Caco-2 (cell line): Measurements from ENCODE around the gene PLEK. TPM values are rescaled to one million over a fixed set of nuclear protein-coding genes. Genes with fewer than 3 reads are reported as not detected.

Experiments
- BruUV-seq: library from RNA; stranded (reverse); fragments of 400-500 nt; replicated peaks from 2 replicates; lab custom pipeline; 2021; lab: Mats Ljungman, UMichigan
- CTCF ChIA-PET: fragments of 300-600 bp; sonication (Branson Sonifier 250); formaldehyde crosslinking; loops from one replicate; lab custom pipeline; 2022; ENCODE audit warnings: antibody characterized with exemption; lab: Charles Lee
- POLR2A ChIA-PET: fragments of 300-600 bp; sonication (Branson Sonifier 250); formaldehyde crosslinking; loops from one replicate; lab custom pipeline; 2022; ENCODE audit warnings: antibody characterized with exemption; lab: Charles Lee
- DNase-seq, 2 experiments: peaks; one replicate each; pipeline versions ENCODE4 v3.0.0 to v3.0.0-alpha.2; 2020 to 2022
- H3K27me3 ChIP-seq: replicated peaks from 2 replicates; pipeline ENCODE4 v1.6.0; 2011; ENCODE audit warnings: low read length; ENCODE audit not compliant: control insufficient read depth, insufficient read depth
- H3K36me3 ChIP-seq: 2 replicates; pipeline ENCODE4 v1.5.1; 2011; ENCODE audit warnings: low read length; ENCODE audit not compliant: control insufficient read depth, insufficient read depth
- H3K4me1 ChIP-seq: fragments of 250-450 bp; sonication (Bioruptor Pico); 2 replicates; pipeline ENCODE4 v1.5.1; 2020; ENCODE audit warnings: mild to moderate bottlenecking
- H3K4me3 ChIP-seq: 2 replicates; pipeline ENCODE4 v1.5.1; 2011; ENCODE audit warnings: low read depth, mild to moderate bottlenecking, control low read depth, low read length
- H3K9me3 ChIP-seq: fragments of 250-450 bp; sonication (Bioruptor Pico); 2 replicates; pipeline ENCODE4 v1.5.1; 2020; ENCODE audit warnings: mild to moderate bottlenecking, moderate library complexity
- H3K27ac Mint-ChIP-seq: one replicate; pipeline ENCODE4 v1.8.0; 2022; ENCODE audit warnings: mixed read lengths; ENCODE audit not compliant: unreplicated experiment
- H3K27me3 Mint-ChIP-seq: one replicate; pipeline ENCODE4 v1.8.0; 2022; ENCODE audit warnings: mixed read lengths; ENCODE audit not compliant: insufficient read depth, unreplicated experiment
- H3K36me3 Mint-ChIP-seq: one replicate; pipeline ENCODE4 v1.8.0; 2022; ENCODE audit warnings: mild to moderate bottlenecking, mixed read lengths; ENCODE audit not compliant: insufficient read depth, unreplicated experiment
- H3K4me1 Mint-ChIP-seq: one replicate; pipeline ENCODE4 v1.8.0; 2022; ENCODE audit warnings: low read depth, mixed read lengths; ENCODE audit not compliant: unreplicated experiment
- H3K4me3 Mint-ChIP-seq: one replicate; pipeline ENCODE4 v1.8.0; 2022; ENCODE audit warnings: mild to moderate bottlenecking, moderate library complexity, mixed read lengths; ENCODE audit not compliant: unreplicated experiment
- H3K9me3 Mint-ChIP-seq: one replicate; pipeline ENCODE4 v1.8.0; 2022; ENCODE audit warnings: mixed read lengths; ENCODE audit not compliant: unreplicated experiment
- intact Hi-C: fragments of 100-400 bp; cut with micrococcal nuclease; formaldehyde crosslinking; loops from one replicate; pipeline ENCODE4 v1.10.0; 2022; ENCODE audit not compliant: unreplicated experiment
- total RNA-seq: library from RNA; stranded (reverse); gene quantifications from 2 replicates; pipeline ENCODE4 v1.2.3, GENCODE V29; 2022
- TF ChIP-seq, protein P1 (sequence below), 2 experiments: fragments of 200-600 bp in 1 of 2; IDR thresholded peaks; 1 replicate in 1 of 2; 2 replicates in 1 of 2; pipeline versions ENCODE4 v1.5.1 to v1.8.0; 2011 to 2022; ENCODE audit warnings: antibody characterized with exemption in 1 of 2, control low read depth in 1 of 2, inconsistent platforms in 1 of 2, low read depth in 1 of 2, low read length in 1 of 2, mild to moderate bottlenecking in 1 of 2, moderate library complexity in 1 of 2; ENCODE audit not compliant: insufficient read depth in 1 of 2, severe bottlenecking in 1 of 2, unreplicated experiment in 1 of 2

The PLEK gene
- total RNA-seq, 1 experiment from 2014 or later: not detected

DNA sequence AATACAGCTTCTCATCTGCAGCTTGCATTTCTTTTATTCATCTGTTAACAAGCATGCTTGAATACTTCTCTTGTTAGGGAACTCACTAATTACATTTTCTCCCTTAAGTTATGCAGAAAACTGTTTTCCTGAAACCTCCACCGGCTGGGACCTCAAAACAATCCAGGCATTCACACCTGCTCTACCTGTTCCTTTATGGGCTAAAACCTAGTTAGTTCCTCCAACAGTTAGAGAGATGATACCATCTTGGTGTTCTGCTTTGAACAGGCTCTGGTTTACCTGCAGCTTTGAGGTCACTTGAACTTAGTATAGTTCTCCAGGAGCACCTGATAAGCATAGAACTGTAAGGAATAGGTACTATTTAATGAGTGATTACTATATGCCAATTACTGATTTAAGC, 6.1 kb downstream of the PLEK start:
- POLR2A ChIA-PET: no interaction called here
- H3K4me3 ChIP-seq: no peak overlapping the region
- intact Hi-C loops: no loop called here
- no peak overlapping the region for H3K27ac Mint-ChIP-seq
- H3K9me3 ChIP-seq: 0 out of 2 replicates have a peak, but pooled peaks cover 3% of the 10 kb centered on the region
- peaks cover 6% of the 10 kb centered on the region for H3K27me3 Mint-ChIP-seq
- DNase-seq: no peak
- BruUV-seq: no TSS peak
- H3K4me1 Mint-ChIP-seq: no peaks in the 10 kb centered on the region
- H3K27me3 ChIP-seq: peaks cover 1% of the 10 kb centered on the region; the same call in 1 of the 2 replicates
- no peak overlapping the region for H3K4me3 Mint-ChIP-seq
- no peaks in the 10 kb centered on the region for H3K36me3 ChIP-seq
- TF ChIP-seq, protein P1, sequence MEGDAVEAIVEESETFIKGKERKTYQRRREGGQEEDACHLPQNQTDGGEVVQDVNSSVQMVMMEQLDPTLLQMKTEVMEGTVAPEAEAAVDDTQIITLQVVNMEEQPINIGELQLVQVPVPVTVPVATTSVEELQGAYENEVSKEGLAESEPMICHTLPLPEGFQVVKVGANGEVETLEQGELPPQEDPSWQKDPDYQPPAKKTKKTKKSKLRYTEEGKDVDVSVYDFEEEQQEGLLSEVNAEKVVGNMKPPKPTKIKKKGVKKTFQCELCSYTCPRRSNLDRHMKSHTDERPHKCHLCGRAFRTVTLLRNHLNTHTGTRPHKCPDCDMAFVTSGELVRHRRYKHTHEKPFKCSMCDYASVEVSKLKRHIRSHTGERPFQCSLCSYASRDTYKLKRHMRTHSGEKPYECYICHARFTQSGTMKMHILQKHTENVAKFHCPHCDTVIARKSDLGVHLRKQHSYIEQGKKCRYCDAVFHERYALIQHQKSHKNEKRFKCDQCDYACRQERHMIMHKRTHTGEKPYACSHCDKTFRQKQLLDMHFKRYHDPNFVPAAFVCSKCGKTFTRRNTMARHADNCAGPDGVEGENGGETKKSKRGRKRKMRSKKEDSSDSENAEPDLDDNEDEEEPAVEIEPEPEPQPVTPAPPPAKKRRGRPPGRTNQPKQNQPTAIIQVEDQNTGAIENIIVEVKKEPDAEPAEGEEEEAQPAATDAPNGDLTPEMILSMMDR (IDR thresholded peaks at IDR 0.05; ENCODE audit: insufficient read depth in 1 of 2, low read depth in 1 of 2, low read length in 1 of 2, severe bottlenecking in 1 of 2, unreplicated experiment in 1 of 2): no peak
- CTCF ChIA-PET: no interaction called here
- no peaks in the 10 kb centered on the region for H3K36me3 Mint-ChIP-seq
- no peaks in the 10 kb centered on the region for H3K9me3 Mint-ChIP-seq
- H3K4me1 ChIP-seq: no peaks in the 10 kb centered on the region

GRCh38 chr2:68371581-68371980, 6.5 kb downstream of the PLEK start:
- H3K9me3 ChIP-seq: 0 out of 2 replicates have a peak, but pooled peaks cover 3% of the 10 kb centered on the region
- TF ChIP-seq, protein P1 (IDR thresholded peaks at IDR 0.05; ENCODE audit: insufficient read depth in 1 of 2, low read depth in 1 of 2, low read length in 1 of 2, severe bottlenecking in 1 of 2, unreplicated experiment in 1 of 2): no peak
- H3K27ac Mint-ChIP-seq: no peak overlapping the region
- POLR2A ChIA-PET: no interaction called here
- BruUV-seq: no TSS peak
- H3K9me3 Mint-ChIP-seq: no peaks in the 10 kb centered on the region
- no peaks in the 10 kb centered on the region for H3K4me1 ChIP-seq
- CTCF ChIA-PET: no interaction called here
- no peaks in the 10 kb centered on the region for H3K4me1 Mint-ChIP-seq
- peaks cover 6% of the 10 kb centered on the region for H3K27me3 Mint-ChIP-seq
- H3K4me3 Mint-ChIP-seq: no peak overlapping the region
- DNase-seq: no peak
- intact Hi-C loops: no loop called here
- H3K36me3 ChIP-seq: no peaks in the 10 kb centered on the region
- H3K36me3 Mint-ChIP-seq: no peaks in the 10 kb centered on the region
- H3K27me3 ChIP-seq: peaks cover 1% of the 10 kb centered on the region; the same call in 1 of the 2 replicates
- H3K4me3 ChIP-seq: no peak overlapping the region

- ChIA-PET CTCF (interaction anchor here (0.6 kb wide), 1 partner anchor 14 kb away, joined by 3 read pairs; no protein-coding TSS in a partner anchor), POLR2A (no interaction called here)
- intact Hi-C loops: no loop called here
- H3K4me3 Mint-ChIP-seq: no peak overlapping the region
- Histone ChIP-seq H3K4me1 (no peaks in the 10 kb centered on the region), H3K36me3 (no peaks in the 10 kb centered on the region), H3K4me3 (no peak overlapping the region), H3K9me3 (0 out of 2 replicates have a peak, but pooled peaks cover 3% of the 10 kb centered on the region), H3K27me3 (peaks cover 1% of the 10 kb centered on the region; the same call in 1 of the 2 replicates)
- H3K27me3 Mint-ChIP-seq: peaks cover 11% of the 10 kb centered on the region
- H3K9me3 Mint-ChIP-seq: no peaks in the 10 kb centered on the region
- TF ChIP-seq, protein P1 (IDR thresholded peaks at IDR 0.05; ENCODE audit: insufficient read depth in 1 of 2, low read depth in 1 of 2, low read length in 1 of 2, severe bottlenecking in 1 of 2, unreplicated experiment in 1 of 2): no peak
- DNase-seq: no peak
- BruUV-seq: no TSS peak
- no peak overlapping the region for H3K27ac Mint-ChIP-seq
- H3K36me3 Mint-ChIP-seq: no peaks in the 10 kb centered on the region
- no peaks in the 10 kb centered on the region for H3K4me1 Mint-ChIP-seq
Measured at GRCh38 chr2:68372485-68372884, 7.4 kb downstream of the PLEK start.
